HG03442 (cell line): ENCODE results near the gene BTBD17.

ENCODE experiments used
- ATAC-seq: cut with Tn5 transposase; IDR thresholded peaks from one replicate; pipeline ENCODE4 v1.9.1; 2021; ENCODE audit warnings: mild to moderate bottlenecking, moderate library complexity; ENCODE audit not compliant: unreplicated experiment

Gene BTBD17

DNA sequence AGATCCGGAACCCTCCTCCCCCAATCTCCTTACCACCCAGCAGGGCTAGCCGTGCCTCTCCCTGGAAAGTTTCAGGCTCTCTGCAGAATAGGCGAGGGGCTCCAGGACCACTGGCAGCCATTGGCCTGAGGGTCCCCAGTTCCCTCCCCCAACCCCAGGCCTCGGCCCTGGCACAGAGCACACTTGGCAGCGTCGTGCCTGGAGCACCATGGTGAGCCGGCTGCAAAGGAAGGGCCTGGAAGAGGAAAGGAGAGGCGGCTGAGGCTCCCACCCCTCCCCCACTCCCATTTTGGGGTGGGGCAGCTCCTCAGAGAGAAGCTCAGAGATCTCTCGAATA, 369 bp upstream of the BTBD17 start:
- no peak for ATAC-seq

DNA sequence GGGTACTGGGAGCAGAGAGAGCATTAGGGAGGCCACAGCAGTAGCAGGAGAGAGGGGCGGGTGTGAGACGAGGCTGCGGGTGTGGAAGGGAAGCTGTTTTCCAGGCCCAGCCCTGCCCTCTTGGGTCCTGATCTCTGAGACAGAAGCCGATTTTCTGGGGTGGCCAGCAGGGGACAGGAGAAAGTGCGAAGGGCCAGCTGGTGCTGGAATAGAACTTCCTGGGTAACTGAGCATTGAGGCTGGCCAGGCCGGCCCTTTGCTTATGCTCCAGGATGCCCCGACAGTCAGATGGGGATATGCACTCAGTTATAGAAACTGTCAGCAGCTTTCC, 804 bp downstream of the BTBD17 start:
- ATAC-seq = no peak

DNA sequence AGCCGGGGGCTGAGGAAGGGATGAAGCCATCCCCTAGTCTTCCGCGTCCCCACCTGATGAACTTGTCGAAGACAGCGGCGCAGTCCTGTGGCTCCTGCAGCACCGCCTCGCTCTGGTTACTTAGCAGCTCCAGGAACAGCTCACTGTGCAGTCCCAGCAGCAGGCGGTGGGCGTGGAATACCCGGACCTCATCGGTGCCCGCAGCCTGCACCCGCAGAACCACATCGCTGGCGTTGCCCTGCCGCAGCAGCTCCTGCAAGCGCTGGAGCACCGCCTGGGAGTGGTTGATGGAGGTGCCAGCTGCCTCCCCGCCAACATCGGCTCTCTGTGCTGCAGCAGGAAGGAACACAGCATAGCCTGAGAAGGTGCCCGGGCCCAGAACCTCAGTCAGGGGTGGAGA, 1.8 kb downstream of the BTBD17 start:
- no peak for ATAC-seq

DNA sequence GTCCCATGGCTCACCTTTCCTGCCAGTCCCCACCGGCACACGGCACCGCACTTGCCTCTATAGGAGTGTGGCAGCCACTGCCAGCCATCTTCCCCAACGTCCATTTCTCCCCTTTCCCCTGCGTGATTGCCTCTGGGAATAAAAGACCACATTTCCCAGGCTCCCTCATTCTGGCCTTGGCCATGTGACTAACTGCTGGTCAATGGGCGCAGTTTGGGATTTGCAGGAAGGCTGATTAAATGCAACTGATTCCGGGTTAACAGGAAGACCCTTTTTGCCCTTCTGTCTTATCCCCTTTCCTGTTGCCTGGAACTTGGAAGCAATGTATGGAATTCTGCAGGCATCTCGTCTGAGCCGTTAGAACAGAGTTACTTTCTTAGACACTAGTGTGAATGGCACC, 3.0 kb downstream of the BTBD17 start:
- no peak for ATAC-seq

DNA sequence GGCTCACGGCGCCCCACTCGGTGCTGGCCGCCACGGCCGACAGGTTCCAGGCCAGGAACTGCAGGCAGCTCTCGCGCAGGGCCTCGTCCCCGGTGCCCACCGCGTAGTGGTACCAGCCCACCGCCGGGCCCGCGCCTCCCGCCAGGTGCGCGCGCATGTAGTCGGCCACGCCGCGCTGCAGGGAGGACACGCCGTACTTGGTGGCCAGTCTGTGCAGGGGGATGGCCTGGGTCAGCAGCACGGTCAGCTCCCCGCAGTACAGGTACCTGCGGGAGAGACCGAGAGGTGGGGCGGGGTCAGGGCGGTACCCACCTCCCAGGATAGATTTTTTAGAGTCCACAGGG, 4.2 kb downstream of the BTBD17 start:
- ATAC-seq = no peak

DNA sequence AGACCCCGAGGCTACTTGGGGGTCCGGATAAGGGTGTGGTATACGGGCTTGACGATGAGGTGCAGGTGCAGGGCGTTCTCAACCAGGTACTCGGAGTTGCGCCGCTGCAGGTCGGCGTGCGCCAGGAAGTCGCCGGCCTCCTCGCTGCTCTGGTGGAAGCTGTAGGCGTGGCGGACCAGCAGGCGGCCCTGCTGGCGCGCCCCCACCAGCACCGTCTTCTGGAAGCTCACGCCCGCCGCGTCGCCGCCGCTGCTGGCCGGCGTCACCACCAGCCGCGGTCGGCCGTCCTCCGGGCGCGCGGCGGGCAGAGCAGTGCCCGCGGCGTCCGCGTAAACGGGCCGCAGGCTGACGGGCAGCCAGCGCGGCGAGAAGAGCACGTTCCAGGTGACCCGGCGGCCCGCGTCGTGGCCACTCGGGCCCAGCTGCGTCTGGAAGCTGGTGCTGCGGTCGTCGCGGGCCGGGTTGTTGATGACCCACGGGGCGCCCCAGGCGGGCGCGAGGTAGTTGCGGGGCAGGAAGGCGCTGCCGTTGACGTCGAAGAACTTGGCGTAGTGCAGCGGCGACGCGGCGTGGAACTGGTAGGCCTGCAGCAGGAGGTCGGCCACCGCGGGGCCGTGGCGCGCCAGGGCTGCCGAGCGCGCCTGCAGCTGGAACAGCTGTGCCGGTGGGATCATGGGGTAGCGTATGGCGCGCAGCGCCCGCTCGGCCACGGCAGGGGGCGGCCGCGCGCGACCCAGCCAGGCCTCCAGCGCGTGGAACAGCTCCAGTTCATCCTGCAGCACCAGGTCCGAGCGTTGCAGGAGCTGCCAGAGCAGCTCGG, 4.8 kb downstream of the BTBD17 start:
- no peak for ATAC-seq

DNA sequence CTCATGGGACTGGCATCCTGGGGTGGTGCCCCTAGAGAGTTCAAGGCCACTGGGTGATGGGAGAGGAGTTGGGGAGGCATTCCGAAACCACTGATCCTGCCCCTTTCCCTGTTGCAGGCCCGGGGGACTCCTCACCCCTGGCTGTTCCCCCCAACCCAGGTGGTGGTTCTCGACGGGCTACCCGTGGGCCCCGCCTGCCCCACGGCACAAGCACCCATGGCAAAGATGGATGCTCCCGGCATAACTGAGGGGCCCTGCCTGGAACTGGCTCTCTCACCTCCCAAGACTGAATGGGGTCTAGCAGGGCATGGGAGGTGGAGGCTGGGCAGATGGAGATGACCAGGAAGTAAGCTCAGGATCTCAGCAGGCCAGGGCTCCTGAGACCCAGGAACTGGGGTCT, 6.6 kb downstream of the BTBD17 start:
- no peak for ATAC-seq

DNA sequence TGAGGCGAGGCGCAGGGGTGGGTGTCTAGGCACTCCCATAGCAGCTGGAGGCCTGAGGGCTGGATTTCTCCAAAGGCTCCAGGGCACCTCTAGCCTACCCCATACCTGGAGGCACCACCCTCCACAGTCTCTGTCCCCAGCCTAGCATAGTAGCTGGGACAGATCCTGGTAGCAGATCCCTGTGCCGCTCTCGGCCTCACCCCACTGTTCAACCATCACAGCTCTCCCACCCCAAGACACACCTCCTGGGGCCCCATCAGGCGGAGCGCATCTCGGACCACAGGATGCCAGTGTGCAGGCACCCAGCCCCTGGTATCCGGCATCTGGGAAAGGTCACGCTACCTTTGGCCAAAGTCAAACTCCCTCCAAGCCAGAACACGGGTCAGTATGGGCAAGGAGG, 7.1 kb downstream of the BTBD17 start:
- no peak for ATAC-seq

DNA sequence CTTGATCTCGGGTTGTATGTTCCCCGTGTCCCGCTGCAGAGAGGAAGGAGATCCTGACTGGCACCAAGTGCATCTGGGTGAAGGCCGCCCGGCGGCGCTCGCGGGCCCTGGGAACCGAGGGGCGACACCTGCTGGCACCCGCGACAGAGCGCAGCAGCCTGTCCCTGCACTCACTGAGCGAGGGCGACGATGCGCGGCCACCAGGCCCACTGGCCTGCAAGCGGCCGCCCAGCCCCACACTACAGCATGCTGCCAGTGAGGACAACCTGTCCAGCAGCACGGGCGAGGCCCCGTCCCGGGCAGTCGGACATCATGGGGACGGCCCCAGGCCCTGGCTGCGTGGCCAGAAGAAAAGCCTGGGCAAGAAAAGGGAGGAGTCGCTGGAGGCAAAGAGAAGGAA, 7.5 kb downstream of the BTBD17 start:
- no peak for ATAC-seq

DNA sequence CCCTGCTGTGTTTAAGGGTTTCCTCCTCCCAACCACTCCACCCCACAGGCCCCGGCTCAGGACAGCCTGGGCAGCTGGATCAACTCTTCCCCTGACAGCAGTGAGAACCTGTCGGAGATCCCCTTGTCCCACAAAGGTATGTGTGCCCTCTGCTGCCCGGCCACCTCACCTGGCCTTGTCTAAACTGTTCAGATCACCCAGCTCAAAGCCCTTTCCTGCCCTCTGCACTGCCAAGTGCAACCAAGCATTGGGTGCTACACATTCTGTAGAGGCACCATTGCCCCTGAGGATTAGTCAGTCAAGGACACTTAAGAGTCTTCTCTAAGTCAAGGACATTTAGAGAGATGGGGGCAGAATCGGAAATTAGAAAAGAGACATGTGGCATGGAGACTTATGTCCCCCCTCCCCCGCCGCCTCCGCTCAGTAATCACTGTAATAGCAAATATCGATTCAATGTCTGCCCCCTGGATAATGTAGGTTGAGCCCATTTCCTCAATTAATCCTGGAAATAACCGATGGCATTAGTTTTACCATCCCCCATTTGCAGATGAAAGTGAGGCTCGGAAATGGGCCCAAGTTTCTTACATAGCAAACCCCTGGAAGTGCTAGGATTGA, 8.1 kb downstream of the BTBD17 start:
- no peak for ATAC-seq

DNA sequence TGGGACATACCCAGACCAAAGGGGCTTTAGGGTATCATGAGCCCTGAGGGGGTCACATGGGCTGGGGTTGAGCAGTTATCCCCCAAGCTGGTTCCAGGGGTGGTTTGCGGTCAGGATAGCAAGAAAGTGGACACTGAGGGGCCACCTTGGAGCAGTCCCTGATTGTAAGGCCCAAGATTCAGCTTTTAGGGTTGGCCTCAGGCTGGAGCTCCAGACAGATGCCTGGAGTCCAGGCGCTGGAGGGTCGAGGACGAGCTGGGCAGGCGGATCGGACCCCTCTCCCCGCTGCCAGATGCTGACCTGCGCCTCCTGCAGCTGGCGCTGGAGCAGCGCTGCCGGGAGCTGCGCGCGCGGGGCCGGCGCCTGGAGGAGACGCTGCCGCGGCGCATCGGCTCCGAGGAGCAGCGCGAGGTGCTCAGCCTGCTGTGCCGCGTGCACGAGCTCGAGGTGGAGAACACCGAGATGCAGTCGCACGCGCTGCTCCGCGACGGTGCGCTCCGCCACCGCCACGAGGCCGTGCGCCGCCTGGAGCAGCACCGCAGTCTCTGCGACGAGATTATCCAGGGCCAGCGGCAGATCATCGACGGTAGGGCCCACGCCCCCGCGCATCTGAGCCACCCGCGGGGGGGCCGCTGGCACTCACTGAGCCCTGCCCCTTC, 10.0 kb downstream of the BTBD17 start:
- no peak for ATAC-seq

DNA sequence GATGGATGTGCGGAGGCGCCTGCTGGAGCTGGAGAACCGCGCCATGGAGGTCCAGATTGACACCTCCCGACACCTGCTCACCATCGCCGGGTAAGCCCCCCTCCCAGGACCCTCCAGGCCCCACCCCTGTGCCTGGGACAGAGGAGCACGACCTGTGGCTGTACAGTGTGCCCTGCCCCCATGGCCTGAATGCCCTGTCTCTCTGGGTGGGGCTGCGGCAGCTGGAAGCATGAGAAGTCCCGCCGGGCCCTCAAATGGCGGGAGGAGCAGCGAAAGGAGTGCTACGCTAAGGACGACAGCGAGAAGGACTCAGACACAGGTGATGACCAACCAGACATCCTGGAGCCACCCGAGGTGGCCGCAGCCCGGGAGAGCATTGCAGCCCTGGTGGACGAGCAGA, 11.2 kb downstream of the BTBD17 start:
- ATAC-seq = no peak

DNA sequence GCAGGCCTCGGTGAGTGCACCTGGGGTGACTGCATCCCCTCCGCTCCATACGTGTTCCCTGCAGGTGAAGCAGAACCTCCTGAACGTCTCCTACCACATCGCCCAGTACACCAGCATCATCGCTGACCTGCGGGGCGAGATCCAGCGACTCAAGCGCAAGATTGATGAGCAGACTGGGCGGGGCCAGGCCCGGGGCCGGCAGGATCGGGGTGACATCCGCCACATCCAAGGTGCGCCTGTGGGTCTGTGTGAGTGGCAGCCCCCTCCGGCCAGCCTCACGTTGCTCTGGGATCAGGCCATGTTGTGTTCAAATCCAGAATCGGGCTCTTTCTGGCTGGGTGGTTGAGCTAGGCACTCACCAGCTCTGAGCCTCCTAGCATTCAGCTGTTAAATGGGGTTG, 12.5 kb downstream of the BTBD17 start:
- ATAC-seq = no peak

DNA sequence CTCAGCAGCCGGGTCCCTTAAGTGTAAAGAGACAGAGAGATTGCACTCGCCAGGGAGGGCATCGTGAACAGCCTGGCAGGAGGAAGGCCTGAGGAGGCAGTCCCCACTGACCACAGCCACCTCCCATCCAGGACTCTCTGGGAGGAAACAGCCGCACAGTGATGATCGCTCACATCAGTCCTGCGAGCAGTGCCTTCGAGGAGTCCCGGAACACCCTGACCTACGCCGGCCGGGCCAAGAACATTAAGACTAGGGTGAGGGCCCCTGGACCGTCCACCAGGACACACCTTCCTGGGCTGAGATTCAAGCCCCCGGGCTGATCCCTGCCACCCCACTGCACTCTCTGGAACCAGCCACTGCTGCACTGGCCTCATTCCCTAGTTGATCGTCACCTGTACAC, 14.0 kb downstream of the BTBD17 start:
- no peak for ATAC-seq

DNA sequence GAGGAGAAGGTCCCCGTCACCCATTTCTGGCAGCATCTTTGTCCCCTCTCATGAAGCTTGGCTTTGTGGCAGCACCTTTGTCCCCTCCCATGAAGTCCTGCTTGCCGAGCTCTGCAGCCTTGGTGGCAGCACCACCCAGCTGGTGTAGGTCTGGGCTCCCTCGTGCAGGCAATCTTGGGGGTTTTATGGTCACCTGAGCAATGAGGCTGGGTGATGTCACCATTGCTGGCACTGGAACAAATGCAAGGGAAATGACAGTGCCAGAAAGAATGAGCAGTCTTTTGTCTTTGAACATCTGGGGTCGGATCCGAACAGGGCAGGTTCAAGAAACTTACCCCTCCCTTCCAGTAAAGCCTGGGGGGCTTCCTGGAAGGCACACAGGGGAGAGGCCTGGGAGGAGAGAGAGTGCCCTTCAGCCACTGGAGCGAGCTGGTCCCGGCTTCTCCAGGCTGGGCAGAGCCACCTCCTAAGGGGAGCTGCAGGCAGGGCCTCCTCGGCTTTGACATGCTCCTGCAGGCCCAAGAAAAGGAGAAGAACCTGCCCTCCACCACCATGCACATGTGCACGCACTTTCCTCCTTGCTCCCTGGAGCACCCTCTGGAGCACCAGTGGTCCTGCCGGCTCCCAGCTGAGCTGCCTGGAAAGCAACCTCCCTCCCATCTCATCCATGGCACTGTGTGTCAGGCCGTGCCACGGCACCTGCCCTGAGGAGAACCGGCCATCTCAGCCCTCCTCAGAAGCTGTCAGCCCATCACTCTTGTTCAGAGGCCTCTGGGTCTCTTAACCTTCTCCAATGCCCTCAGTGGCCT, 16.0 kb downstream of the BTBD17 start:
- no peak for ATAC-seq

DNA sequence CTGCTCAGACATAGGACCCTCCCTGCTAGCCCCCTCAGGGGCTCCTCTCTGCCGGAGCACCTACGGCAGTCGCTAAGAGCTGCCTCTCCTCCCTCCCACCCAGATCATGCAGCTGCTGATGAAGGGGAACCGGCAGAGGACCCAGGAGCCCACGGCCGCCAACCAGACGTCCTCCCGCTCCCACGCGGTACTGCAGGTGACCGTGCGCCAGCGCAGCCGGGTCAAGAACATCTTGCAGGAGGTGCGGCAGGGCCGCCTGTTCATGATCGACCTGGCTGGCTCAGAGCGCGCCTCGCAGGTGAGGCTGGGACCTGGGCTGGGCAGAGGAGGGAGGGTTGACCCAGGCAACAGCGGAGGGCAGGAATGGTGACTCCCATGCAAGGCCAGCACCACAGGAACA, 17.0 kb downstream of the BTBD17 start:
- no peak for ATAC-seq

DNA sequence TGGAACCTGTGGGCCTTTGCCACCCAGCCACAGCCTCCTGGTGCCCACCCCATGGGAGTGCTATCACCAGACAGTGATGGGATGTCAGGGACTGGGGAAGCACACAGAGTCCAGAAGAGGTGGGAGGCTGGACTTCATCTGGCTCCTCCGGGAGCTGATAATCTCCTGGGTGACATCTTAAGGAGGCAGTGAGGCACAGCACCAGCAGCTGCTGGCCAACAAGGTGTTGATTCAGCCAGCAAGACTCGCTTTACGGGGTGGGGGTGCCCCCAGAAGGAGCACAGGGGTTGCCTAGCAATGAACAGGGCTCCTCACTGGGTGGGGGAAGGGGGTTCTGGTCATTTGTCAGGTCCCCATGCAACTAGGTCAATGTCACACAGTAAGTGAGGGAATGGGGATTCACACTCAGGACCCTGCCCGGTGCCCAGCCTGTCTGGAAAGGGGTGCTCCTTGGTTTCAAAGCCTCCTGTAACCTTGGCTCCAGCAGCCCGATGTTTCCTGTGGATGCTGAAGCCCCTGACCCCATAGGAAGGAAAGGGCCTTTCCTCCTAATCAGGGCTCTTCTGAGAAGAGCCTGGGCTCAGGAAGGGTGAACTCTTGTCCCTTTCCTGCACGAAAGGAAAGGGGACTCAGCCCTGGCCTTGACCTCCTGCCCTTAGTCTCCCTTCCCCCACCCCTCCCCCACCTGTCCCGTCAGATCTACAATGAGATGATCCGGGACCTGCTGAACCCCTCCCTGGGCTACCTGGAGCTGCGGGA, 18.0 kb downstream of the BTBD17 start:
- no peak for ATAC-seq

DNA sequence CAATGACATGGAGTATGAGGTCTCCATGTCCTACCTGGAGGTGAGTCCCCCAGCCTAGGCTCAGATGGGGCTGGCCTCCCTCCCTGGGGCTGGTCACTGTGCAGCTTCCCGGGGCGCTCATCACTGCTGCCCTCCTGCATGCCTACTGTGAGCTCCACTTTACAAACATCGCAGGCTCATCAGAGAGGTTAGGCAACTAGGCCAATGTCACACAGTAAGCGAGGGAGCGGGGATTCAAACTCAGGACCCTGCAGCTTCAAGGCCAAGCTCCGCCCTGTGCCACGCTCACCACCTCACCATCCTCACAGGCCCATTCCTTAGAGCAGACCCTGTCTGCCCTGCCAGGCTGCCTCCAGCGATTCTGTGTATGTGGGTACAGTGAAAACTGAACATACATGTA, 18.5 kb downstream of the BTBD17 start:
- ATAC-seq = no peak

DNA sequence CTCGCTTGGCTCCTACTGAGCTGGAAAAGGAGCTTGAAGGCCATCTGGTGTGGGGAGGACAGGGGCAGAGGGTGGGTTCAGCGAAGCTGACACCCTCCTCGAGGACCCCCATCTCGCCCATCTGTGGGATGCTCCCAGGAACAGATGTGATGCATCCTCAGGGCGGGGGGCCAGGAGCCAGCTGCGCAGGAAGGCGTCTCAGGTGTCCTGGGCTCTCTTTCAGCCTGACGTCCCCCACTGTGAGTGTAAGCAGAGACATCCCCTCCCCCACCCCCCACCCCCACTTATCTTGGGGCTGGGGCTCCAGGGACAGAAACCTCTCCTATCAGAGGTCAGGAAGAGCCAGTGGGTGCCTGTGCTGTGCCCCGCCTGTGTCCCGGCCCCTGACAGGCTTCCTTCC, 19.4 kb downstream of the BTBD17 start:
- no peak for ATAC-seq

DNA sequence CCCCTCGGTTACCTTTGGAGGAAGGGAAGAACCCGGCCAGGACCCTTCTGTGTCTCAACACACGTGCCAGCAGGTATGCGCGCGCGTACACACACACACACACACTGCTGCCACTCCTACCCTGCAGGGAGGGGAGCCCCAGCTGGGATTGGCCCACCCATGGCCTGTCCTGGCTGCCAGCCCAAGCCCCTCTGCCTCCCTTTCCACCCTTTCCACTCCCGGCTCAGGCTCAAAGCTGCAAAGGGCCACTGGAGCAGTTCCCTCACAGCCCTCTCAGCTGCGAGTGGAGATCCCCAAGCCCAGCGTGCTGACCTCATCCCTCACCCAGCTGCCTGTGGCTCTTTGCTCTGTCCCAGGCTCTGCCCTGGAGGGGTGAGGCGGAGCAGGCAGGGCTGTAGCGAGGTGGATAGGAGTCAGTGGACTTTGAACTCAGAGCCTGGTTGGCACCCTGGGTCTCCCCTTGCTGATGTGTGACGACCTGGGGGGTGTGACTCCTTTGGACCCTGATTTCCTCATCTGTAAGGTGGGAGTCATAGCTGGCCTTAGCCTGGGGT, 21.1 kb downstream of the BTBD17 start:
- ATAC-seq = no peak
